Urinary bladder (tissue), 4 donors: Measurements from ENCODE around the gene SCNM1. TPM values are rescaled to one million over a fixed set of nuclear protein-coding genes. Genes with fewer than 3 reads are reported as not detected.
A peak's percentile ranks its signal among the peaks of the same experiment; 100 is the strongest.
"Not testable (repeated sequence)": the region's sequence is repeated elsewhere in the genome, so short reads cannot be mapped to it uniquely, and the experiment has no call there.

Experiments
- DNase-seq: peaks from one replicate; pipeline ENCODE4 v3.0.0-alpha.2; 2015; ENCODE audit errors: extremely low spot score
- H3K27ac ChIP-seq: one replicate; pipeline ENCODE4 v1.5.1; 2013; ENCODE audit warnings: low read depth, mild to moderate bottlenecking, moderate library complexity
- H3K36me3 ChIP-seq: one replicate; pipeline ENCODE4 v1.6.1; 2013; ENCODE audit warnings: mild to moderate bottlenecking, moderate library complexity; ENCODE audit not compliant: insufficient read depth
- H3K4me1 ChIP-seq: one replicate; pipeline ENCODE4 v1.6.1; 2013; ENCODE audit warnings: mild to moderate bottlenecking, moderate library complexity; ENCODE audit not compliant: insufficient read depth
- H3K4me3 ChIP-seq: one replicate; pipeline ENCODE4 v1.5.1; 2013; ENCODE audit warnings: low read depth, low read length
- WGBS: extraction: QIAGEN DNeasy Blood & Tissue Kit; methylation state at CpG from one replicate; pipeline ENCODE4 v1.1.7; 2013; 5-methylcytosine and 5-hydroxymethylcytosine counted together
- polyA plus RNA-seq: library from polyadenylated mRNA; stranded (reverse); fragments of 200-250 nt; gene quantifications from one replicate; pipeline ENCODE4 v1.2.3, GENCODE V29; 2013
- total RNA-seq: library from RNA; depleted of rRNA; stranded (reverse); fragments of >200 nt; gene quantifications from one replicate; pipeline ENCODE4 v1.2.3, GENCODE V29; 2014
- donor health status: healthy with polysubstance abuse.
- donor health status: healthy.

Gene SCNM1
- total and polyA plus RNA-seq, 2 donors, result 22.4 to 49.5 TPM

DNA sequence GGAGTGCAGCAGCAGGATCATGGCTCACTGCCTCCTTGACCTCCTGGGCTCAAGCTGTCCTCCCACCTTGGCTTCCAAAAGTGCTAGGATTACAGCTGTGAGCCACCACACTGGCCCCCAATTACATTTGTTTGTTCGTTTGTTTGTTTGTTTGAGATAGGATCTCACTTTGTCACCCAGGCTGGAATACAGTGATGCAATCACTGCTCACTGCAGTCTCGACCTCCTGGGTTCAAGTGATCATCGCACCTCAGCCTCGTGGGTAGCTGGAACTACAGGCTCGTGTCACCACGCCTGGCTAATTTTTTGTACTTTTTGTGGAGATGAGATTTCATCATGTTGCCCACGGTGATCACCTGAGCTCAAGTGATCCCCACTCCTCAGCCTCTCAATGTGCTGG is 26.1 kb downstream of the SCNM1 start:
- 79% methylated on average over 7 of the region's 7 CpGs for WGBS
- Histone ChIP-seq H3K27ac (no peak overlapping the region), H3K4me1 (no peaks in the 10 kb centered on the region), H3K36me3 (no peaks in the 10 kb centered on the region), H3K4me3 (no peak overlapping the region)
- no peak for DNase-seq

DNA sequence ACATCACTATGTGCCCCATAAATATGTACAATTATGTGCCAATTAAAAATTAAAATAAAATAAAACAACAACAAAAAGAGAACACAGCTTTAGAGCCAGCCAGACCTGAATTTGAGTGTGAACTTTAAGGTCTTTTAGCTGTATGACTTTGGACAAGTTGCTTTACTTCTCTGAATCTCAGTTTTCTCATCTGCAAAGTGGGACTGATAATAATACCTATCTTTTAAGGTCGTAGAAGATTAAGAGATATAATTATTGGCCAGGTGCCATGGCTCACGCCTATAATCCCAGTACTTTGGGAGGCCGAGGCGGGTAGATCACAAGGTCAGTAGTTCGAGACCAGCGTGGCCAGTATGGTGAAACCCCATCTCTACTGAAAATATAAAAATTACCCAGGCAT is 27.4 kb downstream of the SCNM1 start:
- no peak overlapping the region for H3K27ac ChIP-seq
- 73% methylated on average over 6 of the region's 6 CpGs for WGBS
- H3K4me1 ChIP-seq, result no peaks in the 10 kb centered on the region
- H3K36me3 ChIP-seq, result no peaks in the 10 kb centered on the region
- H3K4me3 ChIP-seq, result no peak overlapping the region
- DNase-seq, result no peak

- whole genome bisulfite sequencing, result 89% methylated on average over 1 of the region's 1 CpG
- Histone ChIP-seq H3K27ac (no peak overlapping the region), H3K4me3 (no peak overlapping the region), H3K4me1 (no peaks in the 10 kb centered on the region), H3K36me3 (no peaks in the 10 kb centered on the region)
- DNase-seq, result no peak
These were observed 27.9 kb downstream of the SCNM1 start for GRCh38 chr1:151193856-151194255.

DNA sequence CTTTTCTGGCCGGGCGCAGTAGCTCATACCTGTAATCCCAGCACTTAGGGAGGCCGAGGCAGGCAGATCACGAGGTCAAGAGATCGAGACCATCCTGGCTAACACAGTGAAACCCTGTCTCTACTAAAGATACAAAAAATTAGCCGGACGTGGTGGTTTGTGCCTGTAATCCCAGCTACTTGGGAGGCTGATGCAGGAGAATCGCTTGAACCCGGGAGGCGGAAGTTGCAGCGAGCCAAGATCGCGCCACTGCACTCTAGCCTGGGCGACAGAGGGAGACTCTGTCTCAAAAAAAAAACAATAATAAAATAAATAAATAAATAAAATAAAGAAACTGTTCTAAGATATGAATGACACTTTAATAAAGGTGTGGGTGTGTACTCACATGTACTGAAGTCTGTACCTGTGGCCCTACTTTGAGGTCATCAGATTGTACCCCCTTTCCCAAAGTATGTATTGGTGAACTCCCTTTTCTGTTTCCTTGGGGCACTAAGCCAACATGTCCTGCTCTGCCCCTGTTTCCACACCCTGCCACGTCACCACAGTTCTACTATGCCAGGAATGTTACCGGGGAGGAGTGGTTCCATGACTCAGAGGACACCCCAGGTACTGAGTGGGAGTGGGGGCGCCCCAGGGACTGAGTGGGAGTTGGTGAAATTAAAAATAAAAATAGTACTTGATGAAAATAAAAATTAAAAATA is 29.1 kb downstream of the SCNM1 start:
- not testable (repeated sequence) for H3K4me3 ChIP-seq, H3K4me1 ChIP-seq, H3K27ac ChIP-seq, H3K36me3 ChIP-seq
- 77% methylated on average over 17 of the region's 17 CpGs for WGBS
- peak; percentile 76 for DNase-seq

- WGBS, result 33% methylated on average over 14 of the region's 14 CpGs
- DNase-seq, result peak; percentile 68
- H3K36me3 ChIP-seq, result no peaks in the 10 kb centered on the region
- no peak overlapping the region for H3K4me3 ChIP-seq
- H3K27ac ChIP-seq, result peak overlapping the region; percentile 30
- no peaks in the 10 kb centered on the region for H3K4me1 ChIP-seq
These were observed 30.4 kb downstream of the SCNM1 start for GRCh38 chr1:151196292-151196800.

DNA sequence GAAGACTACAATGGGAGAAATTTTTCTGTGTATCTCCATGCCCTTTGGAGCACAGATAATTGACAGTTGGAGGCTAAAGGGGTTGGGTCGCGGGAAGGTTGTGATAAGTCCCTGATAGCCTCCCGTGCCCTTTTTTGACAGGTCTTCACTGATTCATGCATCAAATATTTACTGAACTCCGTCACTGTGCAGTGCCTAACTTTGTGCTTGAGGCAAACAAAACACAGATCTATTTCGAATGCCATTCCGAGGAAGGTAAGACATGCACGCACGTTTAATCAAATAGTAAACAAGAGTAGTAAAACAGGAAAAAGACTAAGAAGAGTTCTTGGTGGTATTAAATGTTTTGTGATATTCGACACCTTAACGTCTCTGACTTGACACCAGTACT is 31.9 kb downstream of the SCNM1 start:
- Histone ChIP-seq H3K4me3 (no peak overlapping the region), H3K27ac (no peak overlapping the region), H3K4me1 (no peaks in the 10 kb centered on the region), H3K36me3 (no peaks in the 10 kb centered on the region)
- DNase-seq, result no peak
- 7% methylated on average over 10 of the region's 10 CpGs for WGBS

DNA sequence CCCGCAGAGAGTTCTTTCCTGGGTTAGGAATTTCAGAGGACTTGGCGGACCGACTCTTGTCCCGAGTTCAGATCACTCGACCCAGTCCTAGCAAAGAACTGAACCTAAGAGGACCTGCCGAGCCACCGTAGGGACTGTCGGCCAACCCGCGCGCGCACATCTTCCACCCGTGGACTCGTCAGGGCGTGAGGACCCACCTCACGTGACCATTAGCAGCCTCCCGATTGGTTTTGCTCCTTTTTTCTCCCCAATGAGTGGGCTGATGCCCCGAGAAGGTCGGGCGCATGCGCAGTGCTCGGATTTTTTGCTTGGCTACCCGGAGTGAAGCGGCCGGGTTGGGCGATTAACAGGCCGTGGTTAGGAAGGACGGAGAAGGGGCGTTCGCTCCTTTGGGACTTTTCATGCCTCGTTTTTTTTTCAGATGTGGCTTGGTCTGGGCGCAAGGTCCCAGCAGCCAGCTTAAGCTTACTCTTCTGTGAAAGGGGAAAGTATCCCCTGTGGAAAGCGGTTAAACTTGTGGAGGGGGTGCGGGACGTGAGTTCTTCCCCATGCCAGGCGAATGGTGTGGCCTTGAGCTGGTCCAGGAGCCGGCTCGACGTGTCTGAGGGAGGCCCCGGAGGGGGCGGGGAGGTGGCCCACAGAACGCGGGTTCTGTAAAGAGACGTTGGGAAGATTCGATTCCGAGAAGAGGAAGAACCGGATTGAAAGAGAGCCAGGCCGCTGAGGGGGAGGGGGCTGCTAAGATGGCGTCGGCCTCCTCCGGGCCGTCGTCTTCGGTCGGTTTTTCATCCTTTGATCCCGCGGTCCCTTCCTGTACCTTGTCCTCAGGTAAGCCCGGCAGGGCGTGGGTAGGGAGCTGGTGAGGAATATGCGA is 32.5 kb downstream of the SCNM1 start, which contains the start of gene PIP5K1A:
PIP5K1A (plus strand) TSS at position 299 of the 874 bp plus-strand sequence; CDS start at position 744, 445 bp downstream.
- H3K4me3 ChIP-seq, result peak within 1 kb of the TSS; percentile 76
- peak within 1 kb of the TSS; percentile 89 for H3K27ac ChIP-seq
- DNase-seq, result peak; percentile 98
- under 1% methylated on average over 60 of the region's 60 CpGs for WGBS
- no peaks in the 10 kb centered on the region for H3K4me1 ChIP-seq
- H3K36me3 ChIP-seq, result no peaks in the 10 kb centered on the region

DNA sequence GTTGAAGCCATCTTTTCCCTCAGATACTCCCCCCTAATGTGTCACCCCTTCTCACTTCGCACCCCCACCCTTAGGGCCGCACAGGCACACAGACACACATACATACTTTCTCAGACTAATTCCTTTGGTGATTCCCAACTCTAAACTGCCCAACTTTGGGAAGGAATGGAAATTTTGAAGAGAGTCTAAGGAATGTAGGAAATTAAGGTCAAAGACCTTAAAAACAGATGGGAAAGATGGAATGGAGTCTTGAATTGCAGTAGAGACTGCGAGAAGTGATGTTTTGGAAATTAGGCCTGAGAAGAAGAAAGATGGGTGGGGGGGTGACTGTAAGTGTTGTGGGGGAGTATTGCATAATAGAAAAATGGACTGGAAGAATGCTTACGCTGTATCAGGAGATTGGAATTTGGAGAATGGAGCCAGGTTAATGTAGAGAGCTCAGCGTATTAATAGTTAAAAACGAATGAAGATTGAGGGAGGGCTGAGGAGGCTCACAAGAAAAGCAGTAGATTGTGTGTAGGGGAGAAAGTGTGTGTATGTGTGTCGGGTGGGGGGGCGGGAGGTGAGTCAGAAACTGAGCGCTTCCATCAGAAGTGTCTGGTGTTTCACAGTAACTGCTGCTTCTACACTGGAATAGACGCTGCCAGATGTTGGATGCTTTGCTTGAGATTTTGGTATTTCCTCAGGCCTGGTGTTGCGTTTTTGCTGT is 34.1 kb downstream of the SCNM1 start:
- H3K36me3 ChIP-seq, result no peaks in the 10 kb centered on the region
- no peak overlapping the region for H3K27ac ChIP-seq
- H3K4me3 ChIP-seq, result peak overlapping the region; percentile 76
- DNase-seq, result no peak
- no peaks in the 10 kb centered on the region for H3K4me1 ChIP-seq
- WGBS, result 13% methylated on average over 11 of the region's 11 CpGs

DNA sequence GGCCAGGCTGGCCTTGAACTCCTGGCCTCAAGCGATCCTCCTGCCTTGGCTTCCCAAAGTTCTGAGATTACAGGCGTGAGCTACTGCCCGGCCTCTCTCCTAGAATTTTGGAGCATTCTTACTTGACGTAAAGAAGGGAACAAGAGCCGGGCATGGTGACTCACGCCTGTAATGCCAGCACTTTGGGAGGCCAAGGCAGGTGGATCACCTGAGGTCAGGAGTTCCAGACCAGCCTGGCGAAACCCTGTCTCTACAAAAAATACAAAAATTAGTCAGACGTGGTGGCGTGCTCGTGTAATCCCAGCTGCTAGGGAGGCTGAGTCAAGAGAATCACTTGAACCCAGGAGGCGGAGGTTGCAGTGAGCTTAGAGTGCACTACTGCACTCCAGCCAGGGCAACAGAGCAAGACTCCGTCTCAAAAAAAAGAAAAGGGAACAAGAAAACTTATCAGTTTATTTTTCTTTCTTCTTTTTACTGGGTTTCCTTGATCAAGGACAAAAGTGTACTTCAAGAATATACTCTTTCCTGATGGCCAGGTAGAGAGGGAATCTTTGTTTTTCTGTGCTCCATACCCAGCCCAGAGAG is 39.5 kb downstream of the SCNM1 start:
- DNase-seq, H3K4me1 ChIP-seq, H3K27ac ChIP-seq, H3K4me3 ChIP-seq, H3K36me3 ChIP-seq: not testable (repeated sequence)
- WGBS, result 94% methylated on average over 12 of the region's 12 CpGs

GRCh38 chr1:151210830-151211229 is 44.9 kb downstream of the SCNM1 start:
- no peak for DNase-seq
- Histone ChIP-seq H3K36me3 (peaks cover 2% of the 10 kb centered on the region), H3K4me3 (no peak overlapping the region), H3K4me1 (no peaks in the 10 kb centered on the region), H3K27ac (no peak overlapping the region)
- WGBS, result 70% methylated on average over 1 of the region's 1 CpG

DNA sequence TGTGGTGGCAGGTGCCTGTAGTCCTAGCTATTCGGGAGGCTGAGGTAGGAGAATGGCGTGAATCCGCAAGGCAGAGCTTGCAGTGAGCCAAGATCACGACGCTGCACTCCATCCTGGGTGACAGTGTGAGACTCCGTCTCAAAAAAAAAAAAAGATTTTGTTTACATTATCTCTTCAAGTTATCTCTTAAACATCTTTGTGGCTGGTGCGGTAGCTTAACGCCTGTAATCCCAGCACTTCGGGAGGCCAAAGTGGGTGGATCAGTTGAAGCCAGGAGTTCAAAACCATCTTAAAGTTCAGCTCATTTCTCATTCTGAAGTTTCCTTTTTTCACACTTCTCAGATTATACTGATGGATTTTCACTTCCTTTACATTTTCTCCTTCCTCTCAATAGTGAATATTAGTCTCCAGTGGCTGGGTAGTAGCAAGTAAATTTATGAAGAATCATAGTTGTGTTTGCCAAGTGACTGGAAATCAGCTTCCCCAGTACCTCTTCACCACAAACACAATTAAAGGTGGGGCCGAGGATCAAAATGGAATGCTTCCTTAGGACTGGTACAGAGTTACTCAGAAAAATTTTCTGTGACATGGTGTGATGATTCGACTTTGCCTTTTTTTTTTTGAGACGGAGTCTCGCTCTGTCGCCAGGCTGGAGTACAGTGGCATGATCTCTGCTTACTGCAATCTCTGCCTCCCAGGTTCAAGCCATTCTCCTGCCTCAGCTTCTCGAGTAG is 46.2 kb downstream of the SCNM1 start:
- Histone ChIP-seq H3K36me3 (peaks cover 2% of the 10 kb centered on the region), H3K4me1 (no peaks in the 10 kb centered on the region), H3K4me3 (no peak overlapping the region), H3K27ac (no peak overlapping the region)
- DNase-seq, result no peak
- WGBS, result 56% methylated on average over 15 of the region's 15 CpGs

GRCh38 chr1:151213560-151213959 is 47.6 kb downstream of the SCNM1 start:
- Histone ChIP-seq H3K27ac (no peak overlapping the region), H3K36me3 (peaks cover 2% of the 10 kb centered on the region), H3K4me1 (no peaks in the 10 kb centered on the region), H3K4me3 (no peak overlapping the region)
- no peak for DNase-seq
- 37% methylated on average over 2 of the region's 2 CpGs for WGBS
